HG03460 (cell line): ENCODE measurements around the gene JARID2.

Experiments
- ATAC-seq: cut with Tn5 transposase; IDR thresholded peaks from one replicate; pipeline ENCODE4 v1.9.1; 2021; ENCODE audit not compliant: unreplicated experiment

Gene JARID2

DNA sequence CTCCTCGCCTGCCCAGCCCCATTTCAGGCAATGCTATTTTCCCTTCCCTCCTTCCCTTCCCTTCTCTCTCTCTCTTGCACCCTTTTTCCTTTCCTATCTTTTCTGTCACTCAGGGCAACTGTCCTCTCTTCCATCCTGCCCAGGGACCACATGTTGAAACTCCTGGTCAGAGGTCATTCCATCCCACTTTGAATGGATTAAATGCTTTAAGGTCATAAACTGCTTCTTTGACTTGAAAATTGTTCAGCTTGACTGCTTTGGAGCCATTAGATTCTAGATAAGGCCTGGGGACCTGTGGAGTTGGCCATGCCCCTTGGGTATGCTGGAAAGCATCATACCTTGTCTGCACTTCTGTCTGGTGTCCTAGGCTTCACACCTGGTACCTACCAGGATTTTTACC, 310.8 kb downstream of the JARID2 start:
- ATAC-seq = no peak

DNA sequence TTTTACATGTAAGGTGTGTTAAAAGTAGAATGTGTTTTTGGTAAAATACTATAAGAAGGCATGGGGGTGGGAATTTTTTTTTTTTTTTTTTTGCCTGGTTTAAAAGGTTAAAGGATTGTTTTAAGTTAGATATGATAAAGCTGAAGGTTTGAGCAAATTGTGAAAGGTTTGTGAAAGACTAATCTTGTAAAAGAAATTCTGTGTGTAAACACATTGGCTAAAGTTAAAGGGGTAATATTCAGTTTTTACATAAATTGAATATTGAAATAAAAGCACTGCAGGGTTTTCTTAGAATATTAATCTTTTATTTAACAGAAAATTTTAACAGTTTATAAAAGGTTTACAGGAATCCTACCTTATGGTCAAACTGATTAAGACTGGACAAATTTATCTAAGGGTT, 311.3 kb downstream of the JARID2 start:
- no peak for ATAC-seq

GRCh38 chr6:15560713-15561112, 314.8 kb downstream of the JARID2 start:
- no peak for ATAC-seq

DNA sequence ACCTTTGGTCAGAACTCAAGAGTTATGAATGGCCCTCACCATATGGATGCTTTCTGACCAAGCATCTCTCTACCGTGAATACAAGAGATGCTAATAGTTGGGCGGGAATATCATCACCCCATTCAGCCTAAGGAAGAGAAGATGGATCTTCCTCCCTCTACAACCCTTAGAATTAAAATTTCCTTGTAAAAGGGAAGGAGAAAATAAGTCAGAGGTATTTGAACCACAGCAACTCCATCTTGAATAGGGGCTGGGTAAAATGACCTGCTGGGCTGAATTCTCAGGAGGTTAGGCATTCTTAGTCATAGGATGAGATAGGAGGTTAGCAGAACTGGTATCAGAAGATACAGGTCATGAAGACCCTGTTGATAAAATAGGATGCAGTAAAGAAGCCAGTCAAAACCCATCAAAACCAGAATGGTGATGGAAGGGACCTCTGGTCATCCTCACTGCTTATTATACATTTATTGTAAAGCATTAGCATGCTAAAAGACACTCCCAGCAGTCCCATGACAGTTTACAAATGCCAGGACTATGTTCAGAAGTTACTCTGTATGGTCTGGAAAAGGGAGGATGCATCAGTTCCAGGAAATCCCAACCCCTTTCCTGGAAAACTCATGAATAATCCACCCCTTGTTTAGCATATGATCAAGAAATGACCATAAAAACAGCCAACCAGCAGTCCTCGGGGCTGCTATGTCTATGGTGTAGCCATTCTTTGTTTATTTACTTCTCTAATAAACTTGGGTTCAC, 315.8 kb downstream of the JARID2 start:
- no peak for ATAC-seq

GRCh38 chr6:15562977-15563376, 317.1 kb downstream of the JARID2 start:
- ATAC-seq = no peak

- no peak for ATAC-seq
These were observed 323.4 kb downstream of the JARID2 start for GRCh38 chr6:15569035-15569995.

GRCh38 chr6:15570171-15570570, 324.3 kb downstream of the JARID2 start:
- no peak for ATAC-seq
